H1 (cell line): ENCODE measurements around the gene HLA-DPA1. TPM values are rescaled to one million over a fixed set of nuclear protein-coding genes. Genes with fewer than 3 reads are reported as not detected.

Experiments
- CTCF ChIA-PET: fragments of 300-600 bp; sonication (Branson Sonifier 250); formaldehyde crosslinking; loops from one replicate; lab custom pipeline; 2021; ENCODE audit not compliant: partially characterized antibody; lab: Charles Lee
- POLR2A ChIA-PET: fragments of 300-600 bp; sonication (Branson Sonifier 250); formaldehyde crosslinking; loops from one replicate; lab custom pipeline; 2021; ENCODE audit warnings: inconsistent platforms; ENCODE audit not compliant: partially characterized antibody; lab: Charles Lee
- DNase-seq, 2 experiments: peaks; one replicate each; pipeline versions ENCODE4 v3.0.0 to v3.0.0-alpha.2; 2010 to 2022; ENCODE audit warnings: low spot score in 2 of 2, low read depth in 1 of 2, mixed read lengths in 1 of 2
- FAIRE-seq: peaks from 2 replicates; lab custom pipeline; 2011; peaks lifted over from hg19 to GRCh38; lab: Jason Lieb, UNC
- H2AFZ ChIP-seq: 2 replicates; pipeline ENCODE4 v1.8.1; 2012; ENCODE audit warnings: low read length, inconsistent platforms
- H2AK5ac ChIP-seq: 2 replicates; pipeline ENCODE4 v1.6.1; 2013; ENCODE audit warnings: low read depth, low read length
- H2BK120ac ChIP-seq: replicated peaks from 2 replicates; pipeline ENCODE3; 2013; ENCODE audit warnings: low read depth, low read length, inconsistent platforms
- H2BK12ac ChIP-seq: 2 replicates; pipeline ENCODE4 v1.6.1; 2013; ENCODE audit warnings: low read depth, low read length
- H2BK15ac ChIP-seq: 2 replicates; pipeline ENCODE4 v1.6.1; 2013; ENCODE audit warnings: low read length
- H2BK20ac ChIP-seq: 2 replicates; pipeline ENCODE4 v1.6.1; 2013; ENCODE audit warnings: low read length
- H2BK5ac ChIP-seq: 2 replicates; pipeline ENCODE4 v1.6.1; 2013; ENCODE audit warnings: low read depth, low read length
- H3K14ac ChIP-seq: 2 replicates; pipeline ENCODE4 v1.6.1; 2013; ENCODE audit warnings: inconsistent platforms; ENCODE audit not compliant: insufficient read length
- H3K18ac ChIP-seq: 2 replicates; pipeline ENCODE4 v1.6.1; 2013; ENCODE audit warnings: low read length; ENCODE audit errors: extremely low read depth
- H3K23ac ChIP-seq: 2 replicates; pipeline ENCODE4 v1.6.1; 2013; ENCODE audit warnings: inconsistent platforms; ENCODE audit not compliant: insufficient read length
- H3K23me2 ChIP-seq: 2 replicates; pipeline ENCODE4 v1.6.1; 2013; ENCODE audit warnings: low read depth, low read length
- H3K27ac ChIP-seq: 2 replicates; pipeline ENCODE4 v1.6.1; 2011; ENCODE audit warnings: low read depth, low read length, inconsistent platforms
- H3K27me3 ChIP-seq, 4 experiments: replicated peaks in 1 of 4; 1 replicate in 1 of 4; 2 replicates in 3 of 4; pipeline versions ENCODE4 v1.6.1 to v1.8.1; 2011 to 2013; ENCODE audit warnings: low read length in 3 of 4, mild to moderate bottlenecking in 3 of 4, inconsistent platforms in 2 of 4, mixed read lengths in 2 of 4, moderate library complexity in 1 of 4; ENCODE audit not compliant: control insufficient read depth in 3 of 4, insufficient read depth in 3 of 4; ENCODE audit errors: extremely low read depth in 1 of 4
- H3K36me3 ChIP-seq, 4 experiments: 2 replicates each; pipeline versions ENCODE4 v1.6.1 to v1.8.1; 2011 to 2013; ENCODE audit warnings: mild to moderate bottlenecking in 4 of 4, low read length in 3 of 4, moderate library complexity in 2 of 4, control low read depth in 1 of 4, inconsistent platforms in 1 of 4; ENCODE audit not compliant: insufficient read depth in 4 of 4, control insufficient read depth in 2 of 4
- H3K4ac ChIP-seq: replicated peaks from 2 replicates; pipeline ENCODE3; 2013; ENCODE audit warnings: low read length, low read depth, mixed read lengths, inconsistent platforms; ENCODE audit not compliant: insufficient read length
- H3K4me1 ChIP-seq, 4 experiments: replicated peaks in 1 of 4; 1 replicate in 1 of 4; 2 replicates in 3 of 4; pipeline versions ENCODE4 v1.6.1 to v1.8.1; 2011 to 2013; ENCODE audit warnings: low read length in 3 of 4, inconsistent platforms in 2 of 4, mixed read lengths in 1 of 4; ENCODE audit not compliant: insufficient read depth in 4 of 4, control insufficient read depth in 3 of 4
- H3K4me2 ChIP-seq, 2 experiments: 2 replicates each; pipeline versions ENCODE4 v1.6.1 to v1.8.1; 2011 to 2013; ENCODE audit warnings: low read depth in 2 of 2, low read length in 2 of 2, control low read depth in 1 of 2, inconsistent platforms in 1 of 2, mild to moderate bottlenecking in 1 of 2; ENCODE audit not compliant: insufficient read depth in 1 of 2
- H3K4me3 ChIP-seq, 4 experiments: fragments of 200-600, 300-600 bp in 1 of 4; sonication (generic), shearing (Covaris generic), sonication (Bioruptor Twin) in 1 of 4; 2 replicates each; pipeline versions ENCODE4 v1.5.1 to v1.8.1; 2011 to 2016; ENCODE audit warnings: low read length in 4 of 4, low read depth in 3 of 4, control low read depth in 2 of 4, inconsistent platforms in 2 of 4, mild to moderate bottlenecking in 2 of 4, mixed read lengths in 1 of 4, moderate library complexity in 1 of 4; ENCODE audit not compliant: insufficient read depth in 2 of 4; ENCODE audit errors: extremely low read depth in 1 of 4
- H3K56ac ChIP-seq: replicated peaks from 2 replicates; pipeline ENCODE3; 2013; ENCODE audit warnings: low read depth, mild to moderate bottlenecking, mixed read lengths, low read length, inconsistent platforms; ENCODE audit not compliant: insufficient read length
- H3K79me1 ChIP-seq: 2 replicates; pipeline ENCODE4 v1.6.1; 2013; ENCODE audit warnings: low read depth, low read length, control low read depth
- H3K79me2 ChIP-seq, 2 experiments: 2 replicates each; pipeline versions ENCODE4 v1.6.1 to v1.8.1; 2012 to 2013; ENCODE audit warnings: low read length in 2 of 2, mild to moderate bottlenecking in 2 of 2, inconsistent platforms in 1 of 2; ENCODE audit not compliant: insufficient read depth in 2 of 2, control insufficient read depth in 1 of 2
- H3K9ac ChIP-seq, 4 experiments: replicated peaks in 1 of 4; 1 replicate in 1 of 4; 2 replicates in 3 of 4; pipeline versions ENCODE4 v1.6.1 to v1.8.1; 2011 to 2013; ENCODE audit warnings: low read depth in 3 of 4, low read length in 3 of 4, control low read depth in 2 of 4, mild to moderate bottlenecking in 2 of 4, moderate library complexity in 2 of 4, inconsistent platforms in 1 of 4; ENCODE audit errors: extremely low read depth in 1 of 4
- H3K9me3 ChIP-seq, 2 experiments: 2 replicates each; pipeline versions ENCODE4 v1.6.1 to v1.8.1; 2012 to 2013; ENCODE audit warnings: mild to moderate bottlenecking in 2 of 2, moderate library complexity in 2 of 2, control low read depth in 1 of 2, inconsistent platforms in 1 of 2, low read depth in 1 of 2, low read length in 1 of 2, mixed read lengths in 1 of 2; ENCODE audit not compliant: insufficient read depth in 2 of 2
- H4K20me1 ChIP-seq, 2 experiments: replicated peaks in 1 of 2; 2 replicates each; pipeline versions ENCODE3 to v1.8.1; 2011 to 2013; ENCODE audit warnings: inconsistent platforms in 2 of 2, low read length in 2 of 2, mild to moderate bottlenecking in 1 of 2; ENCODE audit not compliant: insufficient read depth in 2 of 2, control insufficient read depth in 1 of 2
- H4K5ac ChIP-seq: 2 replicates; pipeline ENCODE4 v1.6.1; 2013; ENCODE audit warnings: low read length, low read depth, mixed read lengths, inconsistent platforms; ENCODE audit not compliant: insufficient read length
- H4K8ac ChIP-seq: 2 replicates; pipeline ENCODE4 v1.8.0; 2013; ENCODE audit warnings: mild to moderate bottlenecking, moderate library complexity, low read length, inconsistent platforms; ENCODE audit not compliant: insufficient read depth; ENCODE audit errors: extremely low read depth
- H4K91ac ChIP-seq: replicated peaks from 2 replicates; pipeline ENCODE3; 2013; ENCODE audit warnings: low read length, mixed read lengths, inconsistent platforms; ENCODE audit not compliant: insufficient read length
- CREB1 ChIP-seq: IDR thresholded peaks from 2 replicates; pipeline ENCODE4 v1.6.1; 2012; ENCODE audit warnings: inconsistent platforms
- MAFK ChIP-seq: IDR thresholded peaks from 2 replicates; pipeline ENCODE4 v1.6.1; 2012; ENCODE audit warnings: low read depth, mild to moderate bottlenecking, improper control_type of control experiment, low read length
- RFX5 ChIP-seq: IDR thresholded peaks from 2 replicates; pipeline ENCODE4 v1.6.1; 2011; ENCODE audit warnings: low read depth, low read length, improper control_type of control experiment, borderline replicate concordance
- WGBS, 2 experiments: shearing (Covaris generic) in 1 of 2; methylation state at CpG; one replicate each; pipeline versions ENCODE4 v1.1.6 to v1.1.7; 2013 to 2015; ENCODE audit warnings: low lambda C conversion rate in 2 of 2, mixed read lengths in 2 of 2, inconsistent platforms in 1 of 2, low coverage in 1 of 2, missing lambda C conversion rate in 1 of 2; ENCODE audit not compliant: insufficient replicate concordance in 2 of 2, insufficient coverage in 1 of 2, insufficient read length in 1 of 2; ENCODE audit errors: extremely low coverage in 1 of 2, missing lambda C conversion rate in 1 of 2; 5-methylcytosine and 5-hydroxymethylcytosine counted together
- polyA plus RNA-seq, 7 experiments: library from polyadenylated mRNA; depleted of rRNA in 3 of 7; stranded (reverse) in 5 of 7; unstranded in 2 of 7; fragments of >200 nt in 5 of 7; fragments of 200-250 nt in 2 of 7; gene quantifications; 1 replicate in 5 of 7; 2 replicates in 1 of 7; 4 replicates in 1 of 7; pipeline versions ENCODE4 v1.2.1 to v1.2.3, GENCODE V29; 2011 to 2013; ENCODE audit warnings: missing spikeins in 2 of 7, mixed read lengths in 2 of 7
- total RNA-seq: library from RNA; stranded (reverse); fragmentation: NEBNext Ultra II Directional; extraction: Animal tissue kit (Norgen Biotek cat#: 25700); gene quantifications from 2 replicates; pipeline ENCODE4 v1.2.1, GENCODE V29; 2021

HLA-DPA1 gene
- total and polyA plus RNA-seq, 2 of the 8 experiments (the other 6 are each of a cell fraction or from before 2014, with no cell fraction given): 6.2 to 13.1 TPM

GRCh38 chr6:33112148-33112547, 38.7 kb upstream of the HLA-DPA1 start:
- H4K20me1 ChIP-seq: no peaks in the 10 kb centered on the region

More at GRCh38 chr6:33112148-33112547, 38.7 kb upstream of the HLA-DPA1 start:
- FAIRE-seq (no peak), DNase-seq (no peak)
- ChIA-PET CTCF (interaction anchor here (1.0 to 1.5 kb wide), 7 partner anchors 12 to 128 kb away, joined by 3 to 5 read pairs (median 4); no protein-coding TSS in a partner anchor), POLR2A (interaction anchor here (1.1 kb wide), 2 partner anchors 9 to 32 kb away, joined by 3 to 6 read pairs; no protein-coding TSS in a partner anchor)
- TF ChIP-seq MAFK (no peak), RFX5 (peak; percentile 96), CREB1 (peak; percentile 72; the same call in 1 of the 2 replicates)
- H2BK12ac ChIP-seq: no peak overlapping the region
- H2BK5ac ChIP-seq: no peak overlapping the region
- no peaks in the 10 kb centered on the region for H3K79me2 ChIP-seq
- no peak overlapping the region for H3K4me3 ChIP-seq
- H4K91ac ChIP-seq: no peak overlapping the region
- H3K4me1 ChIP-seq: peaks cover 0 to 2% (median 0%) of the 10 kb centered on the region in 4 experiments; a peak in 3 of 7 replicates
- H3K79me1 ChIP-seq: no peaks in the 10 kb centered on the region
- peaks cover 5% of the 10 kb centered on the region; the same call in 1 of the 2 replicates for H3K23me2 ChIP-seq
- no peak overlapping the region for H4K5ac ChIP-seq
- no peak overlapping the region for H3K14ac ChIP-seq
- no peaks in the 10 kb centered on the region for H3K36me3 ChIP-seq
- peak overlapping the region; percentile 32; the same call in 1 of the 2 replicates for H2BK15ac ChIP-seq
- H3K56ac ChIP-seq: no peak overlapping the region
- H3K27ac ChIP-seq: no peak overlapping the region
- no peaks in the 10 kb centered on the region; a peak in 1 of 7 replicates for H3K27me3 ChIP-seq
- H3K18ac ChIP-seq: peak overlapping the region; percentile 24; the same call in 1 of the 2 replicates
- no peak overlapping the region for H3K23ac ChIP-seq
- H3K9me3 ChIP-seq: no peaks in the 10 kb centered on the region
- H2AFZ ChIP-seq: no peak overlapping the region
- H3K4me2 ChIP-seq: no peak overlapping the region
- no peak overlapping the region for H3K4ac ChIP-seq
- no peak overlapping the region for H2BK120ac ChIP-seq
- no peak overlapping the region for H4K8ac ChIP-seq
- no peak overlapping the region for H2AK5ac ChIP-seq
- H3K9ac ChIP-seq: no peak overlapping the region
- WGBS, 2 experiments: 86% methylated on average over 1 of the region's 1 CpG; no CpG with 5 or more reads in 1 of the 2 experiments
- no peak overlapping the region for H2BK20ac ChIP-seq
